Dendritic cell treated with granulocyte-macrophage colony-stimulating factor and Interleukin-4, amounts not matched to agents 40 ng/mL and 50 ng/mL, for 4 days (primary cell): ENCODE measurements around the gene PRR14L.
"Not testable (repeated sequence)": the region's sequence is repeated elsewhere in the genome, so short reads cannot be mapped to it uniquely, and the experiment has no call there.

Source experiments
- H3K27ac Mint-ChIP-seq: one replicate; pipeline ENCODE4 v1.8.0; 2022; ENCODE audit warnings: mild to moderate bottlenecking, mixed read lengths
- H3K27me3 Mint-ChIP-seq: one replicate; pipeline ENCODE4 v1.8.0; 2022; ENCODE audit warnings: mild to moderate bottlenecking, mixed read lengths
- H3K36me3 Mint-ChIP-seq: one replicate; pipeline ENCODE4 v1.8.0; 2022; ENCODE audit warnings: low read depth, mixed read lengths
- H3K4me1 Mint-ChIP-seq: one replicate; pipeline ENCODE4 v1.8.0; 2022; ENCODE audit warnings: low read depth, mixed read lengths
- H3K4me3 Mint-ChIP-seq: one replicate; pipeline ENCODE4 v1.8.0; 2022; ENCODE audit warnings: mild to moderate bottlenecking, moderate library complexity, mixed read lengths
- H3K9me3 Mint-ChIP-seq: one replicate; pipeline ENCODE4 v1.8.0; 2022; ENCODE audit warnings: mixed read lengths
- intact Hi-C: fragments of 100-400 bp; cut with micrococcal nuclease; formaldehyde crosslinking; loops from one replicate; pipeline ENCODE4 v1.15.0; 2022

PRR14L gene

GRCh38 chr22:31732089-31732829 lies 17.7 kb downstream of the PRR14L start:
- H3K27ac Mint-ChIP-seq, result no peak overlapping the region
- intact Hi-C loops, result no loop called here
- no peaks in the 10 kb centered on the region for H3K27me3 Mint-ChIP-seq
- no peaks in the 10 kb centered on the region for H3K4me1 Mint-ChIP-seq
- H3K9me3 Mint-ChIP-seq, result no peaks in the 10 kb centered on the region
- no peak overlapping the region for H3K4me3 Mint-ChIP-seq
- peaks cover 75% of the 10 kb centered on the region for H3K36me3 Mint-ChIP-seq

- intact Hi-C loops, result no loop called here
- H3K27me3 Mint-ChIP-seq, result no peaks in the 10 kb centered on the region
- H3K27ac Mint-ChIP-seq, result no peak overlapping the region
- H3K4me3 Mint-ChIP-seq, result no peak overlapping the region
- peaks cover 72% of the 10 kb centered on the region for H3K36me3 Mint-ChIP-seq
- H3K9me3 Mint-ChIP-seq, result no peaks in the 10 kb centered on the region
- no peaks in the 10 kb centered on the region for H3K4me1 Mint-ChIP-seq
Measured at GRCh38 chr22:31730344-31730711, 19.6 kb downstream of the PRR14L start.

GRCh38 chr22:31728857-31729256 lies 21.1 kb downstream of the PRR14L start:
- Mint-ChIP-seq H3K4me1 (no peaks in the 10 kb centered on the region), H3K27ac (no peak overlapping the region), H3K4me3 (no peak overlapping the region), H3K36me3 (peaks cover 73% of the 10 kb centered on the region), H3K27me3 (no peaks in the 10 kb centered on the region), H3K9me3 (no peaks in the 10 kb centered on the region)
- intact Hi-C loops, result no loop called here

GRCh38 chr22:31726692-31727091 lies 23.2 kb downstream of the PRR14L start:
- H3K4me1 Mint-ChIP-seq, result no peaks in the 10 kb centered on the region
- H3K4me3 Mint-ChIP-seq, result no peak overlapping the region
- H3K27ac Mint-ChIP-seq, result no peak overlapping the region
- H3K36me3 Mint-ChIP-seq, result peaks cover 77% of the 10 kb centered on the region
- H3K9me3 Mint-ChIP-seq, result no peaks in the 10 kb centered on the region
- H3K27me3 Mint-ChIP-seq, result no peaks in the 10 kb centered on the region
- intact Hi-C loops, result no loop called here

GRCh38 chr22:31723723-31724122 lies 26.2 kb downstream of the PRR14L start:
- Mint-ChIP-seq H3K4me1 (no peaks in the 10 kb centered on the region), H3K9me3 (no peaks in the 10 kb centered on the region), H3K27me3 (no peaks in the 10 kb centered on the region), H3K4me3 (no peak overlapping the region), H3K27ac (no peak overlapping the region), H3K36me3 (peaks cover 90% of the 10 kb centered on the region)
- intact Hi-C loops, result no loop called here

GRCh38 chr22:31719850-31720471 lies 30.0 kb downstream of the PRR14L start:
- no peaks in the 10 kb centered on the region for H3K9me3 Mint-ChIP-seq
- intact Hi-C loops, result no loop called here
- H3K36me3 Mint-ChIP-seq, result peaks cover 98% of the 10 kb centered on the region

GRCh38 chr22:31715147-31715778 lies 34.7 kb downstream of the PRR14L start:
- no peaks in the 10 kb centered on the region for H3K27me3 Mint-ChIP-seq
- peaks cover 30% of the 10 kb centered on the region for H3K4me1 Mint-ChIP-seq
- H3K9me3 Mint-ChIP-seq, result no peaks in the 10 kb centered on the region
- no peak overlapping the region for H3K27ac Mint-ChIP-seq
- peaks cover 98% of the 10 kb centered on the region for H3K36me3 Mint-ChIP-seq
- intact Hi-C loops, result no loop called here
- no peak overlapping the region for H3K4me3 Mint-ChIP-seq

More at GRCh38 chr22:31719850-31720471, 30.0 kb downstream of the PRR14L start:
- no peak overlapping the region for H3K27ac Mint-ChIP-seq
- H3K27me3 Mint-ChIP-seq, result no peaks in the 10 kb centered on the region
- H3K4me1 Mint-ChIP-seq, result no peaks in the 10 kb centered on the region
- no peak overlapping the region for H3K4me3 Mint-ChIP-seq

GRCh38 chr22:31711226-31711625 lies 38.7 kb downstream of the PRR14L start:
- H3K4me3 Mint-ChIP-seq, intact Hi-C loops, H3K27ac Mint-ChIP-seq, H3K27me3 Mint-ChIP-seq, H3K9me3 Mint-ChIP-seq: not testable (repeated sequence)
- H3K36me3 Mint-ChIP-seq, result peaks cover 97% of the 10 kb centered on the region
- H3K4me1 Mint-ChIP-seq, result peaks cover 30% of the 10 kb centered on the region

GRCh38 chr22:31707519-31707918 lies 42.4 kb downstream of the PRR14L start:
- H3K36me3 Mint-ChIP-seq, result peaks cover 95% of the 10 kb centered on the region
- intact Hi-C loops, result no loop called here
- peaks cover 17% of the 10 kb centered on the region for H3K4me1 Mint-ChIP-seq
- no peaks in the 10 kb centered on the region for H3K9me3 Mint-ChIP-seq
- H3K27me3 Mint-ChIP-seq, result no peaks in the 10 kb centered on the region
- no peak overlapping the region for H3K27ac Mint-ChIP-seq
- H3K4me3 Mint-ChIP-seq, result no peak overlapping the region

GRCh38 chr22:31695423-31695822 lies 54.5 kb downstream of the PRR14L start:
- H3K4me3 Mint-ChIP-seq, result no peak overlapping the region
- intact Hi-C loops, result no loop called here
- H3K27ac Mint-ChIP-seq, result no peak overlapping the region
- no peaks in the 10 kb centered on the region for H3K9me3 Mint-ChIP-seq
- H3K36me3 Mint-ChIP-seq, result peaks cover 100% of the 10 kb centered on the region
- peaks cover 16% of the 10 kb centered on the region for H3K4me1 Mint-ChIP-seq
- no peaks in the 10 kb centered on the region for H3K27me3 Mint-ChIP-seq

GRCh38 chr22:31694046-31694445 lies 55.9 kb downstream of the PRR14L start:
- H3K27ac Mint-ChIP-seq, H3K27me3 Mint-ChIP-seq, H3K9me3 Mint-ChIP-seq, intact Hi-C loops, H3K4me3 Mint-ChIP-seq: not testable (repeated sequence)
- Mint-ChIP-seq H3K4me1 (peaks cover 16% of the 10 kb centered on the region), H3K36me3 (peaks cover 100% of the 10 kb centered on the region)

- Mint-ChIP-seq H3K4me1 (peaks cover 16% of the 10 kb centered on the region), H3K27me3 (no peaks in the 10 kb centered on the region), H3K9me3 (no peaks in the 10 kb centered on the region), H3K4me3 (no peak overlapping the region), H3K27ac (no peak overlapping the region), H3K36me3 (peaks cover 100% of the 10 kb centered on the region)
- intact Hi-C loops, result no loop called here
Measured at GRCh38 chr22:31692186-31692886, 57.6 kb downstream of the PRR14L start.

GRCh38 chr22:31691408-31691807 lies 58.5 kb downstream of the PRR14L start:
- H3K27ac Mint-ChIP-seq, result no peak overlapping the region
- intact Hi-C loops, result no loop called here
- no peak overlapping the region for H3K4me3 Mint-ChIP-seq
- H3K9me3 Mint-ChIP-seq, result no peaks in the 10 kb centered on the region
- H3K27me3 Mint-ChIP-seq, result no peaks in the 10 kb centered on the region
- H3K36me3 Mint-ChIP-seq, result peaks cover 100% of the 10 kb centered on the region
- H3K4me1 Mint-ChIP-seq, result peaks cover 16% of the 10 kb centered on the region
